ENCODE measurements around the gene BTBD9.
A peak's percentile ranks its signal among the peaks of the same experiment; 100 is the strongest.

The BTBD9 gene

GRCh38 chr6:38180586-38180985, 459.1 kb downstream of the BTBD9 start:
- DNase-seq, result no peak

DNA sequence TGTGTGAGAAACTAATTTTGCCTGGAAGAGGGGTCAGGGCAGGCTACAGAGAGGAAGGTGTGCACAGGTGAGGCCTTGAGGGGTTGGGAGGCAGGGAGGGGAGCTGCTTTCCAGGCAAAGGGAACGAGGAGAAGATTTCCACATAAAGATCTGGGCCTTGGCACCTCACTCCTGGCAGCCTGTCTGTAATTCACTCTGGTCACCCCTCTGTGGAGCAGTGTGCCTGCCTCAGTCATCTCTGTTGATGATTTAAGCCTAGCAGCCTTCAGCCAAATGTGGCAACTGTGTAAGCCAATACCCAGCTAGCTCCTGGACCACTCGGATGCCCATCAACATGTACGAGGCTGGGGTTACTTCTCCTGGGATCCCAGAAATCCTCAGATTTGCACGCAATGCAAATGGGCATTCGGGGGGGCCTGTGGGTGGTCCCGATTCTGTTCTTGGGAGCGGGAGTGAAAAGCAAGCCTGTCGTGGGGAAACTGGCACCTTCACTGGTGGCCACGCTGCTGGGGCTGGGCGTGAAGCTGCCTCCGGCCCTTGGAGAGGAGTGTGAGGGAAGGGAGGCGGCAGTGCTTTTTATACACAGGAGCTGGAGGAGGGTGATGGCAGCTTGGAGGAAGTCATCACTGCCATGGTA, 459.8 kb downstream of the BTBD9 start:
- no peak for DNase-seq

- DNase-seq, result peak in 2 of 56 donors; percentile 21 to 35
Observed at GRCh38 chr6:38179300-38179699, 460.4 kb downstream of the BTBD9 start.

- no peak for DNase-seq
Observed at GRCh38 chr6:38178584-38178886, 461.2 kb downstream of the BTBD9 start.

DNA sequence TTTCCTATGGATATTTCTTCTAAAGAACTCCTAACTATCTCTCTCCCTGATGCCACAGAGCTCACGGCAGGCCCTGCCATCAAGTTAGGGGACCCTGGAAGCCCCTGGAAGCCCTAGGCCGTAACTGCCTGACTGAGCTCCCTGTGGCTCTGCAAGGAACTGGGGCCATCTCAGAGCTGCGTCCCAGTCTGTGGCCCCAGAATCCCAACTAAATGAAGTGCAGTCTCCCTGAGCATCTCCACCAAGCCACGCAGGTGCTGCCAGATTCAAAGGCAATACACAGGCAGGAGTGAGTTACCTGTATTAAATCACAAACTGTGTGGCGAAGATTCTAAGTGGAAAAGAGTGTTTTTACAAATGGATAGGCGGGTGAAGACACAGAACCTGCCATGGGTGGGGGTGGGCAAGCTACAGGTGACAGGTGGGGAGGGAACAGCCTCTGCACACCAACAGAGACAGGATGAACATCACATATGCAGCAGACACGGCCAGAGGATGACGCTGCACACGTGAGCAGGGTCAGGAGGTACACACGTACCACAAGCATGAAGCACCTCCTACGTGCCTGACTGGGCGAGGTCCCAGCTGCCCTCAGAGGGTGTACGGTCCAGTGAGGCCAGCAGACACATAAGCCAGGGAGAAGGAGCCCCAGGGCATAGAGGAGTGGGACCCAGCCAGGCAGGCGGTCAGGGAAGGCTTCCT, 461.7 kb downstream of the BTBD9 start:
- DNase-seq, result no peak

- no peak for DNase-seq
Observed at GRCh38 chr6:38176797-38177751, 462.7 kb downstream of the BTBD9 start.

GRCh38 chr6:38175786-38176185, 463.9 kb downstream of the BTBD9 start:
- DNase-seq, result no peak

DNA sequence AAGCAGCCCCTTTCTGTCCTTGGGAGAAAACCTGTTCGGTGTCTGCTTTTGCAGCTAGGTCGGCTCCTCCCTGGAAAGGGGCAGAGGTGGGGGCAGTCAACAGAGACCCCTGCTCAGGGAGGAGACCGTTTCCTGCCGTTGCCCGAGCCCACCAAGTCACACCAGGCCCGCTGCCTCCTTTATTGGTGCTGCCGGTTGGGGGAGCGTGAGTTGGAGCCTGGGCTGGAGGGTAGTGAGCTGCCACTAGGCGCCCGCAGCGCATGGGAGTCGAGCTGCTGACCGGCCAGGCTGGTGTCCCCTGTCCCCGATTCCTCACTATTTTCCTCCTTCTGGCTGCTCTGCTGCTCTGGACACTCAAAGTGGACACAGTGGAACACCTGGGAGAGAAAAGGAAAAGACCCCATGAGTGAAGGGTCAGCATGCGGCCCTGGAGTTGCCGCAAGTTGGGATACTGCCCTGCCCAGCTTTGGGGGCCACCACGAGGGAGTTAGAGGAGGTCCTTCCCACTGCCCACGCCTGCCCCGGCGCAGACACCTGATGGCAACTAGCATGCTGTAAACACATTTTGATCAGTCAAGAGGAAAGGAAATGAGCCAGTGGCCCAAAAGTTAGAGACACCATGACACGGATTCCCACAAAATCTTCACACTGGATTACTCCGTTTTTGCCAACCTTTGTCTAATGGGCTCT, 464.8 kb downstream of the BTBD9 start:
- DNase-seq, result no peak

- DNase-seq, result no peak
Observed at GRCh38 chr6:38174315-38174714, 465.4 kb downstream of the BTBD9 start.

- DNase-seq, result no peak
Observed at GRCh38 chr6:38173909-38174308, 465.8 kb downstream of the BTBD9 start.

DNA sequence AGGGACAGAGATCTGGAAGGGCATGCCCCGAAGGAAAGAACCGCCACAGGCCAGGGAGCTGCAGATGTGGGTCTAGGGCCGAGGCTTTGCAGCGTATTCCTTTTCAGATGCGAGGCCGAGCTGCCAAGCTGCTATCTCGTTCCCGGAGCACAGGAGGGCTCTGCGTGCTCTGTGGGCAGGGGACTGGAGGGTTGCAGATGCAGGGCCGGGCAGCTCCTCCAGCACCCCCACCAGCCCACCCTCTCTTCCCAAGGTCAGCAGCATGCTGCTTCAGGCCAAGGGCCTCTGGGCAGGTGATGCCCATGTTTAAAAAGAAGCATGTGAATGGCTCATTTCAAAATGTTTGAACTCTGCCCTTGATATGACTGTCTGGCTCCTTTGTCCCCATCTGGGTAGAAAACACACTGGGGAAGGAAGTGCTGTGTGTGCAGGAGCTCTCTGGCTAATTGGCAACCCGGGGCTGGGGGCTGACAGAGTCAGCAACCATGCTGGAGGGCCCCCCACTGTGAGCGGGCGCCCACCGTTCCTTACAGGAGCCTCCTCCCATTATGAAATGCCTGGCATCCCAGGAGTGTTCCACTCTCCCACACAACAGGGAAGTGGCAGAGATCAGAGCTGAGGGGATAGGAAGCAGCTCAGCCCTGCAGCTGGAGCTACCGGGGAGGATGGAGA, 466.9 kb downstream of the BTBD9 start:
- DNase-seq, result no peak

- DNase-seq, result no peak
Observed at GRCh38 chr6:38171997-38172738, 467.6 kb downstream of the BTBD9 start.

GRCh38 chr6:38170666-38171355, 468.9 kb downstream of the BTBD9 start:
- no peak for DNase-seq

DNA sequence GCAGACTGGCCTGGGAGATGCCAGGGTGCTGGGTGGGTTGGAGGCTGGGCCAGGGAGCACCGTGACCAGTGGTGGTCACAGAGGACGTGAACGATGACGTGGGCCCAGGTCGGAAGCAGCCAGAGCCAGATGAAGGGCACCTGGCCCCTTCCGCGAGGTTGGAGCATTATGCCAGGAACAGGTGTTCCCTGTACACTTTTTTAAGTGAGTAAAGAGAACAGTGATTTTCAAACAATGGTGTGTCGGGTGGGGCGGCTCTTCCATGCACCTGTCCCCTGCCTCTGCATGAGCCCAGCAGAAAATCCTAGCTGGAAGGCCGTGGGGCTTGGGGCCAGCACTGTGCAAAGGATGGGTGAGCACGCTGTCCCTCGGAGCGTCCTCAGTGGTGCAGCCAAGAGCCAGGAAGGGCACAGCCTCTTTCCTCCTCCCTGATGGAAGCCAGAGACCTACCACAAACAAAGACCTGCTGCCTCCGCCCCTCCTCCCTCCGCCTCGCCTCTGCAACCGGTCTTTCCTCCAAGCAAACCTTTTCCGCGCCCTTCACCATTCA, 469.7 kb downstream of the BTBD9 start:
- DNase-seq, result no peak

- no peak for DNase-seq
Observed at GRCh38 chr6:38169221-38169976, 470.3 kb downstream of the BTBD9 start.

DNA sequence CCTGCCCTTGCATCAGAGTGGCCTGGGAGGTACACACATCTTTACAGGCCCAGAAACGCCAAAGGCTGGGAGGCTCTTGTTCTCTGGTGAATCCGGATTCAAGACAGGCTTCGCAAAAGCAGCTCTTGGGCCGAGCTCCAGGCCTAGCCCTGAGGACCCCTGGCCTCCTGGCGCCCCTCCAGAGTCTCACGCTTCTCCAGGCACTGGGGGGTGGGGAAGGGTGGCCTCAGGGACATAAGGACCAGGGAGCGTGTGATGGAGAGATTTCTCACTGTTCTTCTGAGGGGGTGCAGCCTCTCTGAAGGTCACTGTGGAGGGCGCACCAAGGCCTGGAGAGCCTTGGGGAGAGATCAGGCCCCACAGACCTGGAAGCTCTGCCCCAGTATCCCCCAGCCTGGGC, 471.0 kb downstream of the BTBD9 start:
- DNase-seq, result no peak

GRCh38 chr6:38168126-38168525, 471.6 kb downstream of the BTBD9 start:
- DNase-seq, result no peak

- no peak for DNase-seq
Observed at GRCh38 chr6:38167598-38167997, 472.1 kb downstream of the BTBD9 start.

All from nucleus accumbens (tissue), 56 donors.